ENCODE results near the gene IL36G. TPM values are rescaled to one million over a fixed set of nuclear protein-coding genes. Genes with fewer than 3 reads are reported as not detected.

The IL36G gene
- total RNA-seq, 1 donor from 2014 or later: not detected

DNA sequence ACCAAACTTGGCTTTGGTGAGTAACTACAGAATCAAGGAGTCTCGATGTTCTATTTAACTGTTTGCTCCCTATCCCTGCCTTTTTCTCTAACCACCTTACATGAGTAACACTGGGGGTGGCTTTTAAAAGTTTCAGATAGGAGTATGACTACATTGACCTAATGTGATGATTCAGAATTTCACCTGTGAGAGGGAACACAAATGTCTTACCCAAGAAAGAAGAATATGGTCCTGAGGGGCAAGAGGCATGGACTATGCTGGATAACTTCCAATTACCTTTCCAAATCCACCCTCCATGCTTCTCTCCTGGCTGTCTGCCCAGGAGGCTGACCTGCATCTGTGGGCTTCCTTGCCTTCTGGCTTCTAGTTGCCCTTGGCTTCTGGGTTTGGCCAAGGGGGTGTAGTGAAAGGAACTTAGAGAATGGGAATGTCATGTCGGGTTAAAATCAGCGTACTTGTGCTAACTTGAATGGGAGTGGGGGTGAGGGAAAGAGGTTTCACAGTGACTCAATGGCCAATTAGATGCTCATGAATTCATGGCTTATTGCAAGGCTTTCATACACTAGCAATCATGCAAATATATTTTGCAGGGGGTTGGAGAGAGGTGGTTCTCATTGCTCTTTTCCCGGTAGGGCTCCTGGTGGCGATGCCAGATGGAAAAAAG lies 5.3 kb upstream of the IL36G start:
- DNase-seq (ENCODE audit: low spot score): no peak

DNA sequence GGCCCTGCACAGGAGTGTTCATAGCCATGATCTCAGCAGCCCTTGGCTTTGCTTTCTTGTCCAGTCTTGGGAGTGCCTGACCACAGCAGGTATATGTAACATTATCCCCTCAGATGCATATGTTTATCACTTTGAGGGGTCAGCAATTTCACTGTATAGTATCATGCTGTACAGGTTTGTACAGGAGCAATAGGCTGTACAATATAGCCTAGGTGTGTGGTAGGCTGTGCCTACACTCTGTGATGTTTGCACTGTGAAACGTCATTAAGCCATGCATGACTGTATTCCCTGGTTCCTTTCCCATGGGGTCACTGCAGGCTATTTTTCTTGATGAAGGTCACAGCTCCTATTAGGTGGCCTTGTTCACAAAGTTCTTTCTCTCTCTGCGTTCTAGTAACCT lies 4.7 kb upstream of the IL36G start:
- no peak for DNase-seq (ENCODE audit: low spot score)

DNA sequence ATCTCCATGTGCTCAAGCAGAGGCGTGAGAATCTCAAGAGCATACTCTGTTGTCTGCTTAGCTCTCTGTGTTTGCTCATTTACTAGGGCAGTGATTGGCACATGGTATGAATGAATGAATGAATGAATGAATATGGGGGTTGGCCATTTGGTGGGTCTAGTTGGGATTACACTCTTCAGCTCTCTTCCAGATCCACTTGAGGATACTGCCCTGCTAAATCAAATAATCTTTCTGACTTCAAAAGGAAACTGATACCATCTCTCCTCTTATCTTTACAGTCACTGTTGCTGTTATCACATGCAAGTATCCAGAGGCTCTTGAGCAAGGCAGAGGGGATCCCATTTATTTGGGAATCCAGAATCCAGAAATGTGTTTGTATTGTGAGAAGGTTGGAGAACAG lies 1.9 kb downstream of the IL36G start:
- DNase-seq (ENCODE audit: low spot score): no peak

DNA sequence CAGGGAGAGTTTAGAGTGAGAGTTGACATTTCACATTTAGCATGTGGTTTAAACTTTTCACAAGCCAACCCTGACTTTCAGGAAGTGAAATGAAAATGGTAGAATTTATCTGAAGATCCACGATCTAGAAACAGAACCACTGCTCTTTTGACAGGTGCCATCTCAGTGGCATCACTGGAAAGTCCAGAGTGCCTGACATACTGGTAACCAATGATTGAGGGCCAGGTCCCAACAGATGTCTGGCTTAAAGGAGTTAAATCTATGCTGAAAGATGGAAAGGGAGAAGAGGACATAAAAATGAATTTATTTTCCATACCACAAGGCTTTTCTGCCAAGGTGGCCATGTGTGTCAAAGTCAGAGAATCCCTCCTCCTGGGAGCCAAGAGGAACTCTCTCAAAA lies 2.7 kb downstream of the IL36G start:
- DNase-seq (ENCODE audit: low spot score): no peak

DNA sequence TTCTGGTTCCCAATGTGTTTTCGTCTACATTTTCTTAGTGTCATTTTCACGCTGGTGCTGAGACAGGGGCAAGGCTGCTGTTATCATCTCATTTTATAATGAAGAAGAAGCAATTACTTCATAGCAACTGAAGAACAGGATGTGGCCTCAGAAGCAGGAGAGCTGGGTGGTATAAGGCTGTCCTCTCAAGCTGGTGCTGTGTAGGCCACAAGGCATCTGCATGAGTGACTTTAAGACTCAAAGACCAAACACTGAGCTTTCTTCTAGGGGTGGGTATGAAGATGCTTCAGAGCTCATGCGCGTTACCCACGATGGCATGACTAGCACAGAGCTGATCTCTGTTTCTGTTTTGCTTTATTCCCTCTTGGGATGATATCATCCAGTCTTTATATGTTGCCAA lies 7.3 kb downstream of the IL36G start:
- DNase-seq (ENCODE audit: low spot score): no peak

DNA sequence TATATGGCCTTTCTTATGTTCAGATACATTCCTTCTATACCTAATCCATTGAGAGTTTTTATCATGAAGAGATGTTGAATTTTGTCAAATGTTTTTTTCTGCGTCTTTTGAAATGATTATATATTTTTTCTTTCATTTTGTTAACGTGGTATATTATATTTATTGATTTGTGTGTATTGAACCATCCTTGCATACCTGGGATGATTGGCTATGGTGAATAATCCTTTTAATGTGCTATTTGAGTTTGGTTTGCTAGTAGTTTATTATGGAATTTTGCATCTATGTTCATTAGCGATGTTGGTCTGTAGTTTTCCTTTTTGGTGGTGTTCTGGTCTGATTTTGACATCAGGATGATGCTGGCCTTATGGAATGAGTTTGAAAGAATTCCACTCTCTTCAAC lies 11.8 kb downstream of the IL36G start:
- DNase-seq (ENCODE audit: low spot score): no peak

DNA sequence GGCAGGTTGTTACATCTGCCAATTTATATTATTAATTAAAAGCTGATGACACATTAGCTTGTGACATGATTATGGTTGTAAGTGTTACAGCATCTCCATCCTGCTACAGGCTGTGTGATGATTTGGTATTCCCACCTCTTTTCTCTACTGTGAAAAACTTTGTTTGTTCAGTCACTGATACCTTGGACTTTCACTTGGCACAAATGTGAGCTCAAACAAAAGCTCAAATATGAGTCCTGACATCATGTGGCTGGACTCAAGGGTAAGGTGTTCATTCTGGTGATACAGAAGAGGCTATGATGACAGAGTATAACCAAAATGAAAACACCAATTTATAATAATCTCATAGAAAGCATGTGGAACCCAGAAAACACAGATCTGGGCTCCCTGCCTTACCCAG lies 16.0 kb downstream of the IL36G start:
- DNase-seq (ENCODE audit: low spot score): no peak

DNA sequence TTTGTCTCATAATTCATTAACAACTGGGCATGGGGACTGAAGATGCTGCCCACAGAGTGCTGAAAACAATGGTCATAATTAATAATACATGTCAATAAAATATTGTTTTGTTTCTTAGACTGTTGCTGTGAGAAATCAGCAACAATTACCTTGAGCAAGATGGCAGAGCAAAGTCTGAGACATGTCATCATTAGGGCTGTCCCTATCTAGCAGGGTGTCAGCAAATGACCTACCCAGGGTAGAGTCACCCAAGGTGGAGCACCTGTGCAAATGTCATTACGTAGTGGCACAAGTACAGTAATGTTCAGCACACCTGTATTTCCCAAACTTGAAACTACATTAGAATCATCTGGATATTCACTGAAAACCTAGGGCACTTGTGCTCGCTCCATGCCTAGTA lies 16.8 kb downstream of the IL36G start:
- no peak for DNase-seq (ENCODE audit: low spot score)

DNA sequence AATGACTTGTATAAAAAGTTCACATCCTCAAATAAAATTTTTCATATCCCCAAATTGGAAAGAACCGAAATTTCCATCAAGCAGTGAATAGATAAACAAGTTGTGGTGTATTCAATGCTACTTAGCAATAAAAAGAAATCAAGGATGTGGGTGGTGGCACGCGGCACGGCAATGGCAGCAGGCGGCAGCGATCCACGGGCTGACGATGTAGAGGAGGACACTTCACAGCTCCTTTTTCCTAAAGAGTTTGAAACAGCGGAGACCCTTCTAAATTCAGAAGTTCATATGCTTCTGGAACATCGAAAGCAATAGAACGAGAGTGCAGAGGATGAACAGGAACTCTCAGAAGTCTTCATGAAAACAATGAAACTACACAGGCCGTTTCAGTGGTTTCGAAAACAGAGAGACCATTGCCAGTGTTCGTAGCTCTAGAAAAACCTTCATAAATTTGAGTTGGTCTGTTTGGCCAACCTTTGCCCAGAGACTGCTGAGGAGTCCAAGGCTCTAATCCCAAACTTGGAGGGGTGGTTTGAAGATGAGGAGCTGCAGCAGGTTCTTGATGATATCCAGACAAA lies 17.6 kb downstream of the IL36G start:
- no peak for DNase-seq (ENCODE audit: low spot score)

DNA sequence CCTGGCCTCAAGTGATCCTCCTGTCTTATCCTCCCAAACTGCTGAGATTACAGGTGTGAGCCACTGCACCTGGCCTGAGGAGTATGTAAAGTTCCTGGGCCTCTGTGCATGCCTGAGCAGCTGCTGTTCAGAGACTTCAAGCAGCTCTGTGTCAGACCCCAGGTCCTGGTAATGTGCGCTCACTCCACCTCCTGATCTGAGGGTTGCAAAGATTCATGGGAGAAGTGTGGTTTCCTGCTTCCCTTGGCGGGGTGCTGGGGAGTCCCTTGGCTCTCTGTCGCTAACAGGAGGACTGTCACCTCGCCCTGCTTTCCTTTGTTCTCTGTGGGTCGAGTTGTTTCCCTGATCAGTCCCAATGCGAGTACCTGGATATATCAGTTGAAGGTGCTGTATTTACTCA lies 18.8 kb downstream of the IL36G start:
- no peak for DNase-seq (ENCODE audit: low spot score)

DNA sequence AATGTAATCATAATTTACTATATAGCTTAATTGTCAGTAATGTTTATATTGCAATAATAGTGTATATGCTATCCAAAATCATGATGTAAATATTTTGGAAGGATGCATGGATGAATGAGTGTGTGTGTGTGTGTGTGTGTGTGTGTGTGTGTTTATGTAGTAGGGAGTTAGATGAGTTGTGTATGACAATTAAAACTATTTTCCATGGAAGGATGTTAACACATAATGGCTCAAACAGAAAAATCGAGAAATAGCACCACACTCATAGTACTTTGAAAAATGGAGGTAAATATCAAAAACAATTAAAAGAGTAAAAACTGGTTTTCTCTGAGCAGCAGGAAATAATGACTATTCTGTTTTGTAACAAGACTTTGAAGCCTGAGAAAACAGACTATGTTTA lies 19.3 kb downstream of the IL36G start:
- DNase-seq (ENCODE audit: low spot score): no peak

DNA sequence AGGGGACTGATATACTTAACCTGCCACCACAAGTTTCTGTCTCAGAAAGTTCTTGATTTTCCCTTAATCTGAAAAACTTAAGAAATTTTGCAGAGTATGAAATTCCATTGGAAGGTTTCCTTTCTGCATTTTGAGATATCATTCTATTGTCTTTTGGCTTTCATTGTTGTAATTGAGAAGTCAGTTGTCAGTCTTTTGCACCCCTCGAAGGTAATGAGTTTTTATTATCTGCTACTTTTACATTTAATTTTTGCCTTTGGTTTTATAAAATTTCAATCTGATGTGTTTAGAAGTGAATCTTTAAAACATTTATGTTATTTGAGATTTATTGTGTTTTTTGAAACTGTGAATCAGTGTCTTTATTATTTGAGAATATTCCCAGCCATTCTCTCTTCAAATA lies 22.6 kb downstream of the IL36G start:
- DNase-seq (ENCODE audit: low spot score): no peak

DNA sequence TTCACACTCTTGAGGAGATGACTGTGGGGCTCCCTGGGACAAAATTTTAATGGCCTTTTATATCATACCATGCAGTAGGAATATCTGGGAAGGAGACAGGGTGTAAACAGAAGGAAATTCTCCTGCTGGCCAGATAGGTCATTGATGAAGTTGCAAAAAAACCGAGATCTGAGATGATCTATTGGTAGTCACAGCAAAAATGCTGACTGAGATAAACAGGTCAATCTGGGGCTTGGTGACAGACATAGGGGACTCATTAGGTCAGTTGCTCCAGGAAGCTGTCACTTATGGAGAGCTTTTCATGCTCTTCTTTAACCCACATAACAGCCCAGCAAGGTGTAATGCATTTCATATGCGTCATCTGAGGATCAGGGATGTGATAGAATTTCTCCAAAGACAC lies 24.9 kb downstream of the IL36G start:
- DNase-seq (ENCODE audit: low spot score): no peak

DNA sequence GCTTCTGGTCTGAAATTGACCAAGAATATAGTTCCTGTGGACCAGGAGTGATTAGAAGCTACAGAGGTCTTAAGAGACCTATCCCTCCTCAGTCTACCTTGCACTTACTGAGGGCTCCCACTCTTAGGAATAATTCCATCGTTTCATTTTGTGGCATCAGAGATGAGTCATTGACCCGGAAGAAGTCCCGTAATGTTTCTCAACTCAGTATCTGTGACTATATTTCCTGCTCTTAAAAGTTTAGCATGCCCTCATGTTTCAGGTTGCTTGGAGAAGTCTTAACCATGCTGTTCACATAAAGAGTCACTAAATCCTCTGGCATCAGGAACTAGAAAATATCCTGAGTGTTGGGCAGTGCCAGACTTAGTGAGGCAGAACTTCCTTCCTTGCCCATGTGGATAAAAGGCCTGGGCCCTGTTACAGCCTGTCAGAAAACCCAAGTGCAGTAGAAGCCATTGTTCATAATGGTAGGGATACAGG lies 27.3 kb downstream of the IL36G start, which contains the start of gene IL36A:
Gene IL36A, plus strand, starts transcription at position 430 of the 480 bp plus-strand sequence. CDS start 413 bp downstream, outside the sequence.
- DNase-seq (ENCODE audit: low spot score): no peak

DNA sequence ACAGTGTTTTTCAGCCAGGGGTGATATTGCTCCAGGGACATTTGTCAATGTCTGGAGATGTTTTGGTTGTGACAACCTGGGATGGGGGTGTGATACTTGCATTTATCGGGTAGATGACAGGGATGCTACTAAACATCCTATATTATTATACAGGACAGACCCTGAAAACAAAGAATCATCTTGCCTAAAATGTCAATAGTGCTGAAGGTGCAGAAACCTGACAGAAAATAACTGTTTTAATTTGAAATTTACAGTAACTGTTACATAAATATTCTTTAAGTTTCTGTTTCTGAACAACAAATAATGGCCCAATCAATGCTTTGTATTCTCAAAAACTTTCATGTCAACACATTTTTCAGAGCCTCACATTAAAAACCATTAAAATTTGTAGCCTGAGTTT lies 29.4 kb downstream of the IL36G start:
- no peak for DNase-seq (ENCODE audit: low spot score)

DNA sequence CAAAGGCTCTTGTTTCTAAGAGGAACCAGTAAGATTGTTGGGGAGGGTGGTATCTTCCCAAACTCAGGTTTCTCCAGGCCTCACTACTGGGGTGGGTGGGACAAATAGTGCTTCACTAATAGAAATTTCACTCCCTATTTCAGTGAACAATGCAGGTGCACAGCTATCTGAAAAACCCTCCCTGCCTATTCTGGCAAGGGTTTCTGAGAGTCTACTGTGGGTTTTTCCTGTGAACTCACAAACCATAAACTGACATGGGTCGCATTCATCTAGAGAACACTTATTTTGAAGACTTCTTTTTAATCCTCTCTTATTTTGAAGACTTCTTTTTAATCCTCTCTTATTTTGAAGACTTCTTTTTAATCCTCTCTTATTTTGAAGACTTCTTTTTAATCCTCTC lies 31.8 kb downstream of the IL36G start:
- DNase-seq (ENCODE audit: low spot score): no peak

DNA sequence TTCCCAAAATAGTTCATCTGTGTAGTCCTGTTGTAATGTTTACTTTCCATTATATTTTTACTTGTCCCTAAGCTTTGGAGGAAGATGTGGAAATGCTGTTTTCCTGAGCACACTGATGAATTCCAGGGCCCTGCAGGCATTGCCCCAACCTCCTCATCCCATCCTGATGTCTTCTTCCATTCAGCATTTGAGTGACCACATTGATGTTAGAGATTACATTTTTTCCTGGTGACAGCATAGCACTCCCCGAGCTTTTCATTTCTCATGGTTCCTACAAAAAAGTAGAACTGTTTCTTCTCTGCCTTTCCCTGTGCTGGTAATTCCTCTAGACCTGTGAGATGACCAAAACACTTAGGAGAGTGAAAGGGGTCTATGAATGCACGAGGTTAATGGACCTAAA lies 32.3 kb downstream of the IL36G start:
- DNase-seq (ENCODE audit: low spot score): no peak

DNA sequence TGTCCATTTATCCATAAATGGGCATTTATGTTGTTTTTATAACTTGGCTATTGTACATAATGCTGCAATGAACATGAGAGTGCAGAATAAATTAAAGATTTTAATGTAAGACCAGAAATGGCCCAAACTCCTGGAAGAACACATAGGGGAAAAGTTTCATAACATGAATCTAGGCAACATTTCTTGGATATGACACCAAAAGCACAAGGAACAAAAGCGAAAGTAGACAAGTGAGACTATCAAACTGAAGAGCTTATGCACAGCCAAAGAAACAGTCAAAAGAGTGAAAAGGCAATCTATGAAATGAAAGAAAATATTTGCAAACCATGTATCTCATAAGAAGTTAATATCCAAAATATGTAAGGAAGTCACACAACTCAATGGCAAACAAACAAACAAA lies 33.3 kb downstream of the IL36G start:
- DNase-seq (ENCODE audit: low spot score): no peak

DNA sequence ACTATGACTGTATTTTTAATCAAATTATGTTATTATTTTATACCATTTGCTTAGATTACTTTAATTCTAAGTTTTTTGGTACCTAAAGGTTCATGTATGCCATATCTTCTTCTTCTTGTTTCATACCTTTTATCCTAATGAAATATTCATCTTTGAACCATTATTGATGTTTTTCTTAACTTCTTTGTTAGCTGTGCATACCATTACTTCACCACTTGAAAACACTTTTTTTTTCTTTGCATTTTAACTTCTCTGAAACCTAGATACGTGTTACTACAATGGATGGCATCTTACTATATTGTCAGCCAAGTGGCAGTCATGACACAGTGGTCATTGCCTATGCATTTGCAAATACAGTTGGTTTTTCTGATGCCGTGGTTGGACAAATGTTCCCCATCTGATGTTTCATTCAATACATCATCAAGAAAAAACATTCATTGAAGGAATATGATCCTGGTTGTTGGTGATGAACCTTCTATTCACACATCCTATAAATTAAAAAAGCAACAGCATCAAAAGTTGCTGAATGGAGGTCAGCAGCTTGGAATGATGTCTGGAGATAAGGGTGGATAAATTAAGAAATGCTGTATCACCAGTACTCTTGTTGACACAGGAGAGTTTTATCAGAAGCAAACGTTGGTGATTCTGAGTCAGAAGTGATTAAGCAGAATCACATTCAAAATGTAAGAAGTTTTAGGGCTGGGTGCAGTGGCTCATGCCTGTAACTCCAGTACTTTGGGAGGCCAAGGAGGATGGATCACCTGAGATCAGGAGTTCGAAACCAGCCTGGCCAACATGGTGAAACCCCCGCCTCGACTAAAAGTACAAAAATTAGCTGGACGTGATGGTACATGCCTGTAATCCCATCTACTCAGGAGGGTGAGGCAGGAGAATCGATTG lies 34.9 kb downstream of the IL36G start:
- DNase-seq (ENCODE audit: low spot score): no peak

DNA sequence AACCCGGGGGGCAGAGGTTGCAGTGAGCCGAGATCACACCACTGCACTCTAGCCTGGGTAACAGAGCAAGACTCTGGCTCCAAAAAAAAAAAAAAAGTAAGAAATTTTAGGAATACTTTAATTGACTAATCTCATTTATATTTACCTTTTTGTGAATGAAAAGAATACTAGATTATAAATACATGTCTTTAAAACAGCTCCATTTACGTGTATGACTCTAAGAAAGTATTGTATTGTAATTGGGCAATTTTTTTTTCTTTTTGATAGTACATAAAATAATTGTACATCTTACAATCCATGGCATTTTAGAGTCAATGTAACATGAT lies 35.5 kb downstream of the IL36G start:
- DNase-seq (ENCODE audit: low spot score): no peak

DNA sequence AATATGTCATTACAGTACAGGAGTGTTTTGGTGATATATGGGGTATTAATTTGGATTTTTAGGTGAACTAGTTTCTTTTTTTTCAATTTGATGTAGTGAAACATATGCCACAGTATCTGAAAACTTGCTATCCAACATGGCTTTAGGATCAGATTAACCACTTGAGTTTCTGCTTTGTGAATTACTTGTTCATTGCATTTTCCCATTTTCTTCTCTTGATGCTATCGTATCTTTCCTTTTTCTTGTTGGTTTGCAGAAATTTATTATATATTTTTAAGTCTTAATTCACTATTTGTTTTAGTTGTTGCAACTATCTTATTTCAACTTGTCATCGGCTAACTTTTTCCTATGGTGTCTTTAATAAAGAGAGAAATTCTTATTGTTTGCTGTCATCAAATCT lies 36.3 kb downstream of the IL36G start:
- no peak for DNase-seq (ENCODE audit: low spot score)

DNA sequence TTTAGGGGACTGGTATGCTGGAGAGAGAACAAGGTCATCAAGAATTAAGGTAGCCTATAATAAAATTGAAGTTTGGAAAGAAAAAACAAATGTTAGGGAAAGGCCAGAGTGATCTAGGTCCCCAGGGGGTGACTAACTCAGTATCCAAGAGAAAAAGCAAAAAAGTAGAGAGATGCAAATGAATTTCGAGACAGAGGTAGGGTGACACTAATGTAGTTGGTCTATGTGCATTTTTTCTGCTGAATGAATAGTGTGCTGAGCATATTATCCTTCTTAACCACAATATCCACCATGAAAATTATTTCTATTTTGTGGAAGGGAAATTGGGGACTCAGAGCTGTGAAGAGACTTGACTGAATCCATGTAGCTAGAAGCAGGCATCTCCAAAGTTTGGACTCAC lies 37.2 kb downstream of the IL36G start:
- no peak for DNase-seq (ENCODE audit: low spot score)

DNA sequence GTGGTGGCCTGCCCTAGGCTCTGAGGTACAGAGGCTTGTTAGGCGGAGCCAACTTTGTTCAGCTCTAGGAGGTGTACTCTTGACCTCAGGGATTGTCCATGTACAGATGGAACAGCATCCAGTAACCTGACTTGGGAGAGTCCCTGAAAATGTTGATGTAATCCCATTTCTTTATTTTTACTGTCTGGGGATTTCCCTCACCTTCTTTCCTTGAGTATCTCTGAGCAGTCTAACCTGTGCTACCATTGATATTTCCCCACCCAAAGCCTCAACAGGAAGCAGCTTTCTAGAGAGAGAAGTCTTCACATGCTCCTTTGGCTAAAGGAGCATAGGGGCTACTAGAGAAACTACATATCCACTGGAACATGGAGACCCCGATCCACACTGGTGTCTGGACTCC lies 37.8 kb downstream of the IL36G start:
- DNase-seq (ENCODE audit: low spot score): no peak

Data from umbilical cord (tissue), 2 donors.